Erythroblast (primary cell): ENCODE results near the gene CD3E.
A peak's percentile ranks its signal among the peaks of the same experiment; 100 is the strongest.

Experiments
- GATA1 ChIP-seq: IDR thresholded peaks from 2 replicates; pipeline ENCODE4 v1.6.1; 2011; ENCODE audit warnings: low read depth, mild to moderate bottlenecking, control low read depth, low read length, moderate library complexity
- POLR2A ChIP-seq: IDR thresholded peaks from 2 replicates; pipeline ENCODE4 v1.6.1; 2011; ENCODE audit warnings: mild to moderate bottlenecking, low read length

GRCh38 chr11:118359295-118359958, 54.9 kb downstream of the CD3E start, which contains the start of gene UBE4A:
- peak; percentile 86 for TF ChIP-seq POLR2A
- no peak for TF ChIP-seq GATA1
